NK-92 (cell line): ENCODE results near the gene MAPK1IP1L.
"Not testable (repeated sequence)": the region's sequence is repeated elsewhere in the genome, so short reads cannot be mapped to it uniquely, and the experiment has no call there.

ENCODE experiments used
- DNase-seq: peaks from one replicate; lab custom pipeline; 2025; ENCODE audit not compliant: unreplicated experiment; lab: John Stamatoyannopoulos, UW

The MAPK1IP1L gene

GRCh38 chr14:55053500-55053899 is 2.1 kb downstream of the MAPK1IP1L start:
- no peak for DNase-seq

DNA sequence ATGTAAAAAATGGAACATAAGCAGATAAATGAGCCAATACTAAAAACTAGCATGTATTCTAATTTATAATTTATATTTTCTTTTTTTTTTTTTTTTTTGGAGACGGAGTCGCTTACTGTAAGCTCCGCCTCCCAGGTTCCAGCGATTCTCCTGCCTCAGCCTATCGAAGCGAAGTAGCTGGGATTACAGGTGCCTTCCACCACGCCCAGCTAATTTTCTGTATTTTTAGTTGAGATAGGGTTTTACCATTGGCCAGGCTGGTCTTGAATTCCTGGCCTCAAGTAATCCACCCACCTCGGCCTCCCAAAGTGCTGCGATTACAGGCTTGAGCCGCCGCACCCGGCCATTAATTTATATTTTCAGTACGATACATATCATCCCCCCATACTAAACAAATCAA is 2.7 kb downstream of the MAPK1IP1L start:
- DNase-seq: no peak

GRCh38 chr14:55057919-55058318 is 6.5 kb downstream of the MAPK1IP1L start:
- no peak for DNase-seq

GRCh38 chr14:55059333-55059732 is 7.9 kb downstream of the MAPK1IP1L start:
- no peak for DNase-seq

DNA sequence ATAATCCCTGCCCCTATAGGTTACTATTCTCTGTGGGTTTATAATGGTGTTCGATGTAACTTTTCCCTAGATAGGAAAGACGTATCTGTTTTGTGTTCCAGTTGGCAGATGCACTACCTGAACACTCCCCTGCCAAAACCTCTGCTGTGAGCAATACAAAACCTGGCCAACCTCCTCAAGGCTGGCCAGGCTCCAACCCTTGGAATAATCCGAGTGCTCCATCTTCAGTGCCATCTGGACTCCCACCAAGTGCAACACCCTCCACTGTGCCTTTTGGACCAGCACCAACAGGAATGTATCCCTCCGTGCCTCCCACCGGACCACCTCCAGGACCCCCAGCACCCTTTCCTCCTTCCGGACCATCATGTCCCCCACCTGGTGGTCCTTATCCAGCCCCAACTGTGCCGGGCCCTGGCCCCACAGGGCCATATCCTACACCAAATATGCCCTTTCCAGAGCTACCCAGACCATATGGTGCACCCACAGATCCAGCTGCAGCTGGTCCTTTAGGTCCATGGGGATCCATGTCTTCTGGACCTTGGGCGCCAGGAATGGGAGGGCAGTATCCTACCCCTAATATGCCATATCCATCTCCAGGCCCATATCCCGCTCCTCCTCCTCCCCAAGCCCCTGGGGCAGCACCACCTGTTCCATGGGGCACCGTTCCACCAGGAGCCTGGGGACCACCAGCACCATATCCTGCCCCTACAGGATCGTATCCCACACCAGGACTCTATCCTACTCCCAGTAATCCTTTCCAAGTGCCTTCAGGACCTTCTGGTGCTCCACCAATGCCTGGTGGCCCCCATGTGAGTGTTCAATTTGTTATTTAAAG is 11.3 kb downstream of the MAPK1IP1L start:
- no peak for DNase-seq

DNA sequence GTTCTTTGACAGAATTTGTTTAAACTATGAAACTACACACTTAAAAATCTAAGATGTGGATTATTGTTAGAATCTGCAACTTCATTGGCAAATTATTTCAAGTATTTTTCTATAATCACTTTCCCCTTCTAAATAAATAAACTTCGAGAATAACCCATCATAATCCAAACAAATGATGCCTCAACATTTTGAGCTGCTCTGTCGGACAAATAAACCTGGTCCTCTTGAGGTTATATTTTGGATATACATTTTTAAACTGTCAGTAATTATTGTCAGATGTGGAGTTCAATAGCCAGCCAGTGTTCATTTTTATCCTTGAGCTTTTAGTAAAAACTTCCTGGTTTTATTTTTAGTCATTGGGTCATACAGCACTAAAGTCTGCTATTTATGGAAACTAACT is 13.4 kb downstream of the MAPK1IP1L start:
- not testable (repeated sequence) for DNase-seq

- no peak for DNase-seq
These were observed 14.0 kb downstream of the MAPK1IP1L start for GRCh38 chr14:55065411-55065810.

- no peak for DNase-seq
These were observed 14.8 kb downstream of the MAPK1IP1L start for GRCh38 chr14:55066223-55066622.

DNA sequence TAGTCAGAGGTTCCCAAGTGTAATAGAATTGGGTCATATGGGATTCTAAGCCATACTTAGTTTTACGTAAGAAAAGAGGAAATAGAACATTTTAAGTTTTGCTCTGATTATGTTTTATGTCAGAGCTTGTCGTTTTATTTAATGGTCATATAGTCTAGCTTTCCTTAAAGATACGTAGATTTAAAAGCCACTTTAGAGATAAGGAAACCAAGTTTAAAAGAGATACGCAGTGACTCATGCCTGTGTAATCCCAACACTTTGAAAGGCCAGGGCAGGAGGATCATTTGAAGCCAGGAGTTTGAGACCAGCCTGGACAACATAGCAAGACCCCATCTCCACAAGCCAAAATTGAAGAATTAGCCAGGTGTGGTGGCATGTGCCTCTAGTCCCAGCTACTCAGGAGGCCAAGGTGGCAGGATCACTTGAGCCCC is 19.5 kb downstream of the MAPK1IP1L start:
- no peak for DNase-seq

- DNase-seq: no peak
These were observed 20.6 kb downstream of the MAPK1IP1L start for GRCh38 chr14:55071870-55072640.

GRCh38 chr14:55073856-55074255 is 22.4 kb downstream of the MAPK1IP1L start:
- DNase-seq: no peak

GRCh38 chr14:55074662-55075061 is 23.2 kb downstream of the MAPK1IP1L start:
- DNase-seq: no peak

GRCh38 chr14:55075628-55076175 is 24.3 kb downstream of the MAPK1IP1L start:
- DNase-seq: no peak

DNA sequence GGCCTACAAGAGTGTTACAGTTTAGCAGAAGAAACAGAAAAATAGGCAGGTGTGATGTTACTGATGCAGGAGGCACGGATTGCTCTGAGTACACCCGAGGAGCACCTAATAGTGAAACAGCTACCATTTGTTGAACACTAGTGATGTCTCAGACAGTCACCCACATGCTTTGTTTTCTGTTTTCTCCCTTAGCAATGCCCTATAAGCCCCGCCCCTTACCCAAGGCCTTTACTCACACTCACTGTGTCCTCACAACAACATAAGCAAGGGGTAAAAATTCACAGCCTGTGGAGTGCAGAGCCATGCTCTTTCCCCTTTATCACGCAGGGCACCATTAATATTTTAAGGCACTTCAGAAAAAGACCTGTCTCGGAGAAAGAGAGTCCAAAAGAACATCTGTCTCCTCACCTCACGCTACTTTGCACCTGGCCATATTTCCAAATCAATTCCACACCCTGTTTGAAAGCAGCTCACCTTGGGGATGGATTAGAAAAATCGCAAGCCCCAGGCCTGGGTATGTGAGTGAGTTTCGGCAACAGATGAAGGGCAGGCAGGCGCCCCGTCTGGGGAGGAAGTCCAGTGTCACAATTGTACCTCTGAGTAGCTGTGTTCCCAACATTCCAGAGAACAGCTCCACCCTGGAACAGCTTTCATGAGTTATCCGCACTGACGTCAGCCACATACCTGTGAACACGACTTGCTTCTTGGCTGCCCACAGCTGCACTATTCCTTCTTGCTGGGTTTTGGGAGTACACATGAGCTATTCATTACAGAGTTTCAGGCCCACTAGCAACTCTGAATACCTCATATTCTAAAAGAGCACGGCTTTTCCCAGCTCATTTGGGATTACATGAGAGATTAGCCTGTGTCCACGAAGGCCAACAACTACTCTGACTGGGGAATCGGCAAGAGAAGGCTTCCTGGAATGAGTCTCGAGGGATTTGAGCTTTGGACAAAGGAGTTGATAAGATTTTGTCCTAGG is 26.0 kb downstream of the MAPK1IP1L start:
- DNase-seq: no peak

DNA sequence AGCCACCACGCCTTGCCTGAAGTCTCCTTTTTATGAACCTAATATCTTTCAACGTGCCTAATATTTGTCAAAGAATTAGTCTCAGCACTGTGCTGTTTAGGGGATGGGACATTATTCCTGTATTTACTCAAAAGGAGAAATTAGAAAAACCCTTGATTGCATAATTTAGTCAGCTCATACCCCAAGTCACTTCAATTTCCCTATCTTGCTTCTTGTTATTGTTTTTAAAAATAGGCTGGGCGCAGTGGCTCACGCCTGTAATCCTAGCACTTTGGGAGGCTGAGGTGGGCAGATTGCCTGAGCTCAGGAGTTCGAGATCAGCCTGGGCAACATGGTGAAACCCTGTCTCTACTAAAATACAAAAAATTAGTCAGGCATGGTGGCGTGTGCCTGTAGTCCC is 28.5 kb downstream of the MAPK1IP1L start:
- DNase-seq: not testable (repeated sequence)

DNA sequence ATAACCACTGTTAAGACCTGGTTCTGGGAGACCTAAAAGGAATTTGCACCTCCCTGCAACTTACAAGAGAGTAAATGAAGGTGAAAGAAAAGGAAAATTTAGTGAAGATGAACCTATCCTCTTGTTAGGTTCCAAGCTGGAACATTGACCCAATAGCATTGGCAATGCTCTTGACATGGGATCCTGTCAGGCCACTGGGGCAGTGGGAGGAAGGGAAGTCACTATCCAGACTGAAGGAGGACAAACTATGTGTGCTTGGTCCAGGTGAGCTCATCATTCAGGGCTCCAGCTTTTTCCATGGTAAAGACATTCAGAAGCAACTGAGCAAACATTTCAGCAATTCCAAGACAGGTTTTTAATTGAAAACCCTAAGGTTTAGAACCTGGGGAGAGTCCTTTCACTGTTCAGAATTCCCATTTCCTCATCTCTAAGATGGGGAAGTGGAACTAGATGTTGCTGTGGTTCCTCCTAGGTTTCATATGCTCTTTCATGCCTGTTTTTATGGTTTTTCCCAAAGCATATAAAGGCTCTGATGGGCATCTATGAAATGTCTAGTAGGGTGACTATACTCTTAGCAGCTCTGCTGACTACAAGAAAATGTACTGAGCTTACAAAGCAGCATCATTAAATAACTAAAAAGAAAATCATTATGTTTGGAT is 33.1 kb downstream of the MAPK1IP1L start:
- DNase-seq: no peak

DNA sequence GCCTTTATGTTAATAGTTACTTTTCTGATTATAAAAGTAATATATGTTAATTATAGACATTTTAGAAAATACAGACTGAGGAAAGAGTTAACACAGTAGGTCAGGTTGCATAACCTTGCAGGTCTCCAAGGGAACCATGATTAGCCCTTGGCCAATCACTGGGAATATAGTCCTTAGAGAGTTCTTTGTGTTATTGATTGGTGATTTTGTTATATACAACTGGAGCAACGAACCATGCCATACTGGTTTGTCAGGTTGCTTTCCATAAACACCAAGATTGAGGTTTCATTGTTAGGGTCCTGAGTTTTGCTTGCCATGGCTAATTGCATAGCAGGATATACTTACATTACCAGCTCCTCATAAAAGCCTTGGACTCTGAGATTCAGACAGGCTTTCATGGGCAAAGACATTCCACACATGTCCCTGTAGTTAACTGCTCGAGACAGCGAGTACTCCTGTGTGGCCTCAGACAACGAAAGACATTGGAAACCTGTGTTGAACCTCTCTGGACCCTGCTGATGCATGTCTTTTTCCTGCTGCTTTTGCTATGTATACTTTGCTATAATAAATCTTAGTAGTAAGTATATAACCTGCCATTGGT is 33.7 kb downstream of the MAPK1IP1L start:
- DNase-seq: no peak

DNA sequence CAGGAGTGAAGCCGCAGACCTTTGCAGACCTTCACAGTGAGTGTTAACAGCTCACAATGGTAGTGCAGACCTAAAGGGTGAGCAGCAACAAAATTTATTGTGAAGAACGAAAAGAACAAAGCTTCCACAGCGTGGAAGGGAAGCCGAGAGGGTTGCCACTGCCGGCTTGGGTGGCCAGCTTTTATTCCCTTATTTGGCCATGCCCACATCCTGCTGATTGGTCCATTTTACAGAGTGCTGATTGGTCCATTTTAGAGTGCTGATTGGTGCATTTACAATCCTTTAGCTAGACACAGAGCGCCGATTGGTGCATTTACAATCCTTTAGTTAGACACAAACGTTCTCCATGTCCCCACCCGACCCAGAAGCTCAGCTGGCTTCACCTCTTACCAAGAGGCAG is 35.5 kb downstream of the MAPK1IP1L start:
- DNase-seq: no peak

DNA sequence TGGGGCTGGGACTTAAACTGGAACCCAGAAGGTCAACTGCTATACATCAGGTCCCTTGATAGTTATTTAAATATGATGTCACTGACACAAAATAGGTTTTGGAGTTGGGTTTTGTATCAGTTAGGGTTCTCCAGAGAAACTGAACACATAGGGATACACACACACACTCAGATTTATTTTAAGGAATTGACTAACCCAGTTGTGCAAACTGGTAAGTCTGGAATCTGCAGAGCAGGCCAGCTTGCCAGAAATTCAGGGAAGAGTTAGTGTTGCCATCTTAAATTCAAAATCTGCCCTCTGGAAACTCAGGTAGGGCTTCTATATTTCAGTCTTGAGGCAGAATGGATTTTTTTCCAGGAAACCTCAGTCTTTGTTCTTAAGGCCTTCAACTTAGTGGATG is 36.9 kb downstream of the MAPK1IP1L start:
- DNase-seq: no peak

DNA sequence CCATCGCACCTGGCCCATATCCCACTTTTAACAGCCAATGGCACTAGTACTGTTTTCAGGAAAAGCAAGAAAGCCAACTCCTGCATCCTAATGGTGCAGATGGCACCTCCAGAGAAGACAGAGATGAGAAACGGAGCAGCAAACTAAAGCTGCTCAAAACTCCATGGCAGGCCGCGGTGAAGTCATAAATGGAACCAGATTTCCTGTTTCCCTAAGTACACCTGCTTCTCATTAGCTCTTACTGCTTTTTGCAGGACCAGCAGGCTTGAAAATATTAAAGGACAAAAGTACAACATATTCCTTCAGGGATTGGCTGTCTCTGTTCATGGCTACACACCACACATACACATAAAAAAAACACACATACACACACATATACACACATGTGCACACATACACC is 40.9 kb downstream of the MAPK1IP1L start:
- DNase-seq: no peak
